ENCODE measurements around the gene MYBPH.
A peak's percentile ranks its signal among the peaks of the same experiment; 100 is the strongest.

MYBPH gene, protein sequence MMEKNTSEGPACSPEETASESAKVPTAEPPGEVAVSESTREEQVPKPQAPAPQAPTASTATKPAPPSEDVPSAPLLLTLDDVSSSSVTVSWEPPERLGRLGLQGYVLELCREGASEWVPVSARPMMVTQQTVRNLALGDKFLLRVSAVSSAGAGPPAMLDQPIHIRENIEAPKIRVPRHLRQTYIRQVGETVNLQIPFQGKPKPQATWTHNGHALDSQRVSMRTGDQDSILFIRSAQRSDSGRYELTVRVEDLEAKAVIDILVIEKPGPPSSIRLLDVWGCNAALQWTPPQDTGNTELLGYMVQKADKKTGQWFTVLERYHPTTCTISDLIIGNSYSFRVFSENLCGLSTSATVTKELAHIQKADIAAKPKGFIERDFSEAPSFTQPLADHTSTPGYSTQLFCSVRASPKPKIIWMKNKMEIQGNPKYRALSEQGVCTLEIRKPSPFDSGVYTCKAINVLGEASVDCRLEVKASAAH

GRCh38 chr1:203175237-203175826, at the start of gene MYBPH:
MYBPH (minus strand) TSS chr1:203175826; CDS start chr1:203175755, 71 bp downstream.
- DNase-seq = no peak

DNA sequence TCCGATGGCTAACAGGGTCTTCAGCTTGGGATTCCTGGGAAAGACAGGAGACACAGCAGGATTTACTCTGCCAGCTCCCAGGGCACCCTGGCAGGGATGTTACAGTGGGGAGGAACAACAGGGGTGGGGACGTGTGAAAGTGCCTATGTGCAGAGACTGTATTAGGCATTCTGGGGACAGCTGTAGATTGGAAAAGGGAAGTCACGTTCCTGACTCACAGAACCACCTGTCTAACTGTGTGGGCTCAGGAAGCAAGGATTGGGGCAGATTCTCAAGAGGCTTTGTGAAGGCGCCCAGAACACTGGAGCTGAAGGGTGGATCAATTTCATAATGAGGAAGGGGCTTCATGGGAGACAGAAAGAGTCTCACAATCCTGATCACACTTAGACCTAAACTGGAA, 49.4 kb upstream of the MYBPH start:
- DNase-seq = no peak

DNA sequence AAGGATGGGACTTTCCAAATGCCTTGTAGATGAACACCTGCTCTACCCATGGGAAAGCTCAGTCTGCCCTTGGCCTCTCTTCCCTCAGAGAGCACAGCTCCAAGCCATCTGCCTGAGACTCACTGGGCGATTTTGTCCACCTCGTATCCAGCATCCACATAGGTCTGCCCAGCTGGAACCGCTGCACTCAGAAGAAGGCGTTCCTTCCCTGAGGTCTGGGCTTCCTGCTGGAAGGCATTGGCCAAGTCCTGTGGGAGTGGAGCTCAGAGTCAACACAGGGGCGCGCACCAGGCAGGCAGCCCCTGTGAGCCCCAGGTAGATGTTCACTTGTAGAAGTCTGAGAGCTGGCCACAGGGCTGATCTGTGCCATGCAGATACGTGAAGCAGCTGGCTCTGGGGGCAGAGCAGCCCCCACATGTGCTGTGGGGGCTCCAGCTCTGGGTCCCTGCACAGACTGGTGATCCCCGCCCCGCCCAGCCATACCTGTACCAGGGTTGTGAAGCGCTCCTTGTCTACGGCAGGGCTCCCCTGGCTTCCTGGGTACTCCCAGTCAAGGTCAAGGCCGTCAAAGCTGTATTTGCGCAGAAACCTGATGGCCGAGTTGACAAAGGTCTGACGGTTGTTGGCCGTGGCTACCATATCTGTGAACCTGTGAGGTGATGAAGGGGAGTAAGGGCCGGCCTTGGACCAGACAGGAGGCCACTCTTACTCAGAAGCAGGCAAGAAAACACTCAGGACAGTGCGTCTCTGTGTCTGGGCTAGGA, 47.6 kb upstream of the MYBPH start:
- DNase-seq = no peak

DNA sequence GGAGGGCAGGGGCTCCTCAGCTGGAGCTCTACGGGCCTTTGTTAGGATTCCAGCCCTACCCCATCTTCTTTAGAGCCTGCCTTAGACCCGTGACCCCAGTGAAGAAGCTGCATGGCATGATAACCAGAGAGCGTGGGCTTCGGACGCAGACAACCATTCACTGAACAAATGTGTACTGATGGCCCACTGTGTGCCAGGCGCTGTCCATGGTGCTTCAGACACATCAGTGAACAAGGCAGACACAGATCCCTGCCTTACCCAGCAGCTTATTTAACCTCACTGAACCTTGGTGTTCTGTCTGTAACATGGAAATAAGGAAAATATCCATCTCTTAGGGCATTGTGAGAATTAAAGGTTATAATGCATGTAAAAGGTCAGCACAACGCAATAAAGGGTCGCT, 44.3 kb upstream of the MYBPH start:
- no peak for DNase-seq

DNA sequence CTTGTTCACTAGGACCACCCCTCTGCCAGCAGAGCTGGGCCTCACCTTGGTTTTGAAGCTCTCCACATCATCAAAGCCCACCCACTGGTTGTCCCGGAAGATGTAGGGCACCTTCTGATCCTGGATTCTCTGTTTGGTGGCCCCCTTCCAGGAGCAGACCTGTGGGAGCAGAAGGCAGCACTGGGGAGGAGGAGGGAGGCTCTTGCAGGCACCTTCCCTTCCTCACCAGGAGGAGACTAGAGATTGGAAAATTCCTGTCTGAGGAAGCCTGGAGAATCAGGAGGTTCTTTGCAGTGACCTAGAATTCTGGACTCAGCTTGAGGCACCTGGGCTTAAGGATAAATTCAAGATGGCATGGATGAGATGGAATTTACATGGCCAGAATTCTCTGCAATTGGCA, 43.5 kb upstream of the MYBPH start:
- DNase-seq = no peak

DNA sequence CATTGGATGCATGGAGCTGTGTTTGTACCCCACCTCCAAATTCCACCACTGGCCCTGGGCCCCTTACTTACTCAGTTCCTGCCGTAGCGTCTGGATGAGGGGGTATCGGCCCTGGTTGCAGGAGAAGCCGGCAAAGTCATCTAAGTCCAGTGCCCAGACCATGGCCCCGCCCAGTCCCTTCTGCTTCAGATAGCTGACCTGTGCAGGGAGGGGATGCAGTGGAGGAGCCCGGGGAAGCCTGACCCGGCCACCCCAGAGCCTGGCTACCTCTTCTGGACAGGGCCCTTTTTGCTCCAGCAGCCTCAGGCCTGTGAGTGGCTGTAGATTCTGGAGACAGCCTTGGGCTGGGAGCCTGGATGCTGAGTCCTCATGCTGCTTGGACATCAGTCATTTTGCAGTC, 42.0 kb upstream of the MYBPH start:
- DNase-seq = no peak

DNA sequence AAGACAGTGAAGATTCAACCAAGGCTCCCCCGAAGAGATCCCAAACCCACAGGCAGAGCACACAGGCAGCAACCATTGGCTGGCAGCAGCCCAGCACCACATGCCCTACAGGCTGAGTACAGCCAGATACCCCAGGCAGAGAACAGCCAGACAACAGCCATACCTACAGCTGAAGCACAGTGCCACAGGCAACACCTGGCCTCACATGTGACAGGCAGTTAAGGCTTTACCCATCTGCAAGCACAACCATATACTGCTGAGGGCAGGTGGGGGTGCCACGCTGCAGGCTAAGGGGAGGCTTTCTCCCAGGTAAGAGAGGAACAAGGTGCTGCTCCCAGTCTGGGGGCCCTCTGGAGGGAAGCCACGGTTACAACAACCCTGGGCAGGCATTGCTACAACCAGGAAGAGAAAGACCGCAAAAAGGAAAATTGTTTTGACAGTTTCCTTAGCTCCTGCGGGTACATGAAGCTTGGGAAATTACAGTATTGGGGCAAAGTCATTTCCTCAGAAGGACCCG, 41.6 kb upstream of the MYBPH start:
- no peak for DNase-seq

- peak; percentile 26 for DNase-seq
Measured at GRCh38 chr1:203216274-203217138, 40.9 kb upstream of the MYBPH start.

- no peak for DNase-seq
Measured at GRCh38 chr1:203215573-203215972, 39.9 kb upstream of the MYBPH start.

GRCh38 chr1:203214871-203215270, 39.2 kb upstream of the MYBPH start:
- DNase-seq = no peak

- DNase-seq = no peak
Measured at GRCh38 chr1:203213126-203213525, 37.5 kb upstream of the MYBPH start.

DNA sequence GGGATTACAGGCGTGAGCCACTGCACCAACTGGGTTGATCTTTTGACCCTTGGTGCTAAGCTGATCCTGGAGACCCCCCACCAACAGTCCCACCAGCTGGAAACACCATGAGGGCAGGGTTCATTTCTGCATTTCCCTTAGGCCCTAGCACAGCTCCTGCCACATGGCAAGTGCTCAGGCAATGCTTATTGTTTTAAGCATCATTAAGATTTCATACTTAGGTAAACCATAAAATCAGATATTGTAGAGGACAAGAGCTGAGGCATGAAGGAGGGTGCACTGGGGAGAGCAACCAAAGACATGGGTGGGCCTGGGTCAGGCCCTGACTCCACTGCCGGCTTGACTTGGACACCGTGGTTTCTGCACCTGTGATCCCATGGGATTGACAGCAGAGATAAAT, 36.2 kb upstream of the MYBPH start:
- DNase-seq = no peak

DNA sequence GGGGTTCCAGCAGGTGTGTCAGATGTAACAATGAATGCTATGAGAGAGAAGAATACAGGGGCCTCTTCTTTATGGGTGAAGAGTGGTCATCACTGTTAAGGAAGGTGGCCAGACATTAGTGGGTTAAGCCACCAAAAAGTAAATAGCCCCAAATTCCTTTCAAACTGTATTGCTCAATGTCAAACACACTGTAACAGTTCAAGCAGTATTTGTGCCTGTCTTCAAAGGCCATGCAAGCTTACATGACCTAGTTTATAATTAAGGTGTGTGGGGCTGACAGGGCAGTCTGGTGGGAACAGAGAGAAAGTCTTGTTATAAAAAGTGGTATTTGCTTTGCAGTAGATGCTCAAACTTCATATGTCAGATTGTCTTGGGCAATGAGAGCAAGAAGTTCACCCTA, 35.4 kb upstream of the MYBPH start:
- no peak for DNase-seq

DNA sequence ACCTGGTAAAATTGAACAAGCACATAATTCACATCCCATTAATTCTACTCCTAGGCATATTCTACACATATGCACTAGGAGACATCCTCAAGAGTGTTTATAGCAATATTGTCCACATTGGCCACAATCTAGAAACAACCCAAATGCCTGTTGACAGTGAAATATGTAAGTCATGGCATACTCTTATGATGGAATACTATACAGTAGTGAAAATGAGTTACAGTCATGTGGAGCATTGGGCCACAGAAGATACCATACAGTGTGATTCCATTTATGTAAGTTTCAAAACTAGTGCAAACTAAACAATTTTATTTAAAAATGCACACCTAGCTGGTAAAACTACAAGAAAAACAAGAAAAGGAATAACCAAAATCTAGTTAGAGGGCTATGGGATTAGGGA, 34.7 kb upstream of the MYBPH start:
- no peak for DNase-seq

DNA sequence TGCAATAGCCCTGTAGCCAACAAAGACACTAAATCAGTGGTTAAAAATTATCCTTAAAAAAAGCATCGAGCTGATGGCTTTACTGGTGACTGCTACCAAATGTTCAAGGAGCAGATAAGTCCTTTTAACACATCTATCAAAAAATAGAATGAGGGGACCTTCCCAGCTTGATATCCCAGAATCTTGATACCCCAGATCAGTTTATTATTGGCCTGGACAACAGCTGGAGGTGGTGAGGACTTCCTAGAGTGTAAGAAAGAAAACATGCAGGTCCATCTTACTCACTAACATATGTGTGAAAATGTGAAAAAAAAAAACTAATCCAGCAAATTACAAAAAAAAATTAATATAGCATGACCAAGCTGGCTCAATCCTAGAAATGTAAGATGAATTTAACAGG, 32.6 kb upstream of the MYBPH start:
- DNase-seq = no peak

- DNase-seq = no peak
Measured at GRCh38 chr1:203207751-203208150, 32.1 kb upstream of the MYBPH start.

GRCh38 chr1:203206129-203206687, 30.6 kb upstream of the MYBPH start:
- no peak for DNase-seq

DNA sequence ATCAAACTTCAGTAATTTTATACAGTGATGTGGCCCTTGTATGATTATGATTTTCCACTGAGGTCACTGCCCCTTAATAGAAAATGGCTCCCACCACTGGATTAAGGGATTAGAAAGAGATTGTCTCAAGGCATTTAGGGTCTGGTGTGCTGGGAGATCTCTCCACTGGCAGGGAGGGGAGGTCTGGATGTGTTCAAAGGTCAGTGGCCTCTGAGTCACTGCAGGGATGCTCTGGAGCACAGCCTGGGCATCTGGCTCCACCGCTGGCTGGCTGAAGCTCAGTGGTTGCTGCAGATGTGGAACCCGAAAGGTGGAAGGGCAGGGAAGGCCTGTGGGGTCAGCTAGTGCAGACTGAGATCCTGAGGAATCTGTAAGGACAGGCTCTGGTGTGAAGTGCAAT, 29.1 kb upstream of the MYBPH start:
- DNase-seq = no peak

DNA sequence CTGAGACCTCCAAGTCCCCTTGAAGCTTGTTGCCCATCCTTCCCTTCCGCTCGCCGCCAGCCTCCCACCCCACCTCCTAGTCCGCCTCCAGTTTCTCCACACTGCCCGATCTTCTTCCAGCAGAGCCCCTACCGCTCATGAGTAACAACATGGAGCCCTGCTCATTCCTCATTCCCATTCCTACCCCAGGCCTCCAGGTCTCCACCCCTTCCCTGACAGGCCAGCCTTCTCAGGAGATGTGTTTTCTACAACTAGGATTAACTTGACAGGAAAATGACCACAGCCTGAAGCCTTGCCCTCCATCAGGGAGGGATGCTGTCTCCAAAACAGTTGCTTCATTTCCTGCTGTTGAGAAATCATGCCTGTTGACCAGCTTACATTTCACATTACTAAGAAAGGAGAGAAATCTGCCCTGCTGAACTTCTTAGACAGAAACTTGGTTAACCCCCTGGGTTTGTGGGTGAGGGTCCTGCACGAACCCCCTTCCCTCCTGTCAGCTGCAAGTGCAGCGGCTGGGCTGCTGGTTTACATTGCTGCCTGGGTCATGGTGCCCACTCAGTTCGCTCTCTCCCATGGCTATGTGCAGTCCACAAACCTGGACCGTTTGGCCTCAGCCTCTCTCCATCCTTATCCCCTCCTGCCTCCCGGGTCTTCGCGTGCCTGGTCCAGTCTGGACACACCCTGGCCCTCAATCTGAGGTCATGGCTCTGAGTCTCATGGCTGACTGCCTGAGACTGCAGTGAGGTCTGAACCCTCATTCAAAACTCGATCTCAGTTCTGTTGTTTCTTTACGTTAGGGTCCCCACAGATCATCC, 27.0 kb upstream of the MYBPH start:
- DNase-seq = no peak

- no peak for DNase-seq
Measured at GRCh38 chr1:203201516-203202205, 26.0 kb upstream of the MYBPH start.

DNA sequence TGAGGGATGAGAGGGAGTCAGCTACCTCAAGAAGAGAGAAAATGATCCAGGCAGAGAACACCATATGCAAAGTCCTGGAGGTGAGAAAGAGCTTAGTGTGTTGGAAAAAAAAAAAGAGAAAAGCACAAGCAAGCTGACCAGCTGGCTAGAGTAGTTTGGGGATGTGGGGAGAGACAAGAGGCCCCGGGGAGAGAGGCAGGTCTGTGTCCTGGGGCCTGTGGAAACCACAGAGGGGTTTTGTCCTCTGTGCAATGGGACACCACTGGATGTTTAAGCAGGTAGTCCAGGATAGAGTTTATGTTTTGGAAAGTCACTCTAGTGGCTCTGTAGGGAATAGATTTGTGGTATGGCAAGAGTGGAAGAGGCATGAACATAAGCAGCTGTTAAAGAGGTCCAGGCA, 25.3 kb upstream of the MYBPH start:
- no peak for DNase-seq

All from NCI-H2081 treated with DMSO at 0.1 percent for 48 hours (cell line).